Measurements from ENCODE around the gene ZDHHC14. TPM values are rescaled to one million over a fixed set of nuclear protein-coding genes. Genes with fewer than 3 reads are reported as not detected.

Gene ZDHHC14
- total RNA-seq, 1 experiment from 2014 or later: 1.7 TPM

GRCh38 chr6:157603971-157604370 is 223.0 kb downstream of the ZDHHC14 start:
- Histone ChIP-seq H2AFZ (ENCODE audit: low read length) (no peak overlapping the region), H3K27me3 (ENCODE audit: insufficient read depth, low read length) (no peaks in the 10 kb centered on the region), H3K27ac (ENCODE audit: insufficient read length, low read depth, low read length) (no peak overlapping the region), H2BK20ac (ENCODE audit: low read depth, low read length, poor library complexity, severe bottlenecking) (no peak overlapping the region), H3K9ac (ENCODE audit: extremely low read depth, insufficient read length, low read length) (no peak overlapping the region), H2BK120ac (ENCODE audit: low read depth, low read length, poor library complexity, severe bottlenecking) (no peak overlapping the region), H3K79me1 (ENCODE audit: insufficient read depth, low read depth, low read length, poor library complexity, severe bottlenecking) (no peaks in the 10 kb centered on the region), H2AK5ac (ENCODE audit: insufficient read length, low read length) (no peak overlapping the region), H4K5ac (ENCODE audit: insufficient read length, low read depth, low read length) (no peak overlapping the region), H3K9me3 (ENCODE audit: control insufficient read depth, low read depth, low read length) (no peaks in the 10 kb centered on the region), H2BK5ac (ENCODE audit: insufficient read length, low read length) (no peak overlapping the region), H2BK15ac (ENCODE audit: low read depth, low read length) (no peak overlapping the region), H3K4ac (ENCODE audit: low read depth, low read length) (no peak overlapping the region), H4K91ac (ENCODE audit: insufficient read length, low read depth, low read length) (no peak overlapping the region), H4K8ac (replicated peaks; ENCODE audit: insufficient read length, low read depth, low read length) (no peak overlapping the region), H3K4me2 (ENCODE audit: insufficient read depth, insufficient read length, low read length) (no peak overlapping the region), H3K18ac (ENCODE audit: insufficient read length, low read depth, low read length) (no peak overlapping the region), H3K23me2 (ENCODE audit: insufficient read length, low read depth, low read length, poor library complexity, severe bottlenecking) (no peaks in the 10 kb centered on the region), H3T11ph (ENCODE audit: low read length) (no peak overlapping the region), H3K14ac (ENCODE audit: insufficient read depth, low read length) (no peak overlapping the region), H3K56ac (ENCODE audit: insufficient read length, low read depth, low read length) (no peak overlapping the region), H3K23ac (ENCODE audit: insufficient read length, low read depth, low read length) (no peak overlapping the region), H3K4me1 (ENCODE audit: insufficient read depth, low read length) (peaks cover 7% of the 10 kb centered on the region; the same call in 1 of the 2 replicates), H3K79me2 (ENCODE audit: insufficient read depth, low read length) (no peaks in the 10 kb centered on the region), H4K20me1 (ENCODE audit: control insufficient read depth, insufficient read depth, insufficient read length) (no peaks in the 10 kb centered on the region), H2BK12ac (ENCODE audit: insufficient read length, low read depth, low read length) (no peak overlapping the region)
- DNase-seq: no peak
- peaks cover 26 to 33% of the 10 kb centered on the region in 2 experiments for H3K4me1 Mint-ChIP-seq
- H3K27ac Mint-ChIP-seq: peak overlapping the region in 2 of 3 experiments; percentile 64 to 85; a peak in 2 of 7 replicates
- peaks cover 0 to under 1% (median 0%) of the 10 kb centered on the region in 3 experiments; a peak in 1 of 7 replicates for H3K36me3 Mint-ChIP-seq (ENCODE audit: insufficient read depth in 1 of 3, low read depth in 3 of 3)
- H3K4me3 Mint-ChIP-seq: no peak overlapping the region
- WGBS (ENCODE audit: extremely low coverage, insufficient read length, low lambda C conversion rate): no CpG with 5 or more reads among the region's 5 CpGs
- TF ChIP-seq, protein P1, sequence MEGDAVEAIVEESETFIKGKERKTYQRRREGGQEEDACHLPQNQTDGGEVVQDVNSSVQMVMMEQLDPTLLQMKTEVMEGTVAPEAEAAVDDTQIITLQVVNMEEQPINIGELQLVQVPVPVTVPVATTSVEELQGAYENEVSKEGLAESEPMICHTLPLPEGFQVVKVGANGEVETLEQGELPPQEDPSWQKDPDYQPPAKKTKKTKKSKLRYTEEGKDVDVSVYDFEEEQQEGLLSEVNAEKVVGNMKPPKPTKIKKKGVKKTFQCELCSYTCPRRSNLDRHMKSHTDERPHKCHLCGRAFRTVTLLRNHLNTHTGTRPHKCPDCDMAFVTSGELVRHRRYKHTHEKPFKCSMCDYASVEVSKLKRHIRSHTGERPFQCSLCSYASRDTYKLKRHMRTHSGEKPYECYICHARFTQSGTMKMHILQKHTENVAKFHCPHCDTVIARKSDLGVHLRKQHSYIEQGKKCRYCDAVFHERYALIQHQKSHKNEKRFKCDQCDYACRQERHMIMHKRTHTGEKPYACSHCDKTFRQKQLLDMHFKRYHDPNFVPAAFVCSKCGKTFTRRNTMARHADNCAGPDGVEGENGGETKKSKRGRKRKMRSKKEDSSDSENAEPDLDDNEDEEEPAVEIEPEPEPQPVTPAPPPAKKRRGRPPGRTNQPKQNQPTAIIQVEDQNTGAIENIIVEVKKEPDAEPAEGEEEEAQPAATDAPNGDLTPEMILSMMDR (conservative IDR thresholded peaks at IDR 0.05): no peak
- H3K27me3 Mint-ChIP-seq (ENCODE audit: low read depth): peaks cover 4% of the 10 kb centered on the region
- no peaks in the 10 kb centered on the region for H3K9me3 Mint-ChIP-seq

All from H9 (cell line).